SU-DHL-6 (cell line): ENCODE measurements around the gene TRPM8.

Experiments
- H2AFZ ChIP-seq: fragments of 200-600 bp; sonication (generic); 2 replicates; pipeline ENCODE4 v1.6.1; 2014; ENCODE audit warnings: low read depth, mild to moderate bottlenecking, moderate library complexity, mixed read lengths, antibody characterized with exemption, low read length; ENCODE audit not compliant: severe bottlenecking
- H3F3A ChIP-seq: fragments of 200-600 bp; shearing (Covaris generic); 2 replicates; pipeline ENCODE4 v1.6.0; 2016; ENCODE audit warnings: antibody characterized with exemption, mild to moderate bottlenecking; ENCODE audit not compliant: insufficient read depth
- H3K27ac ChIP-seq: fragments of 200-600 bp; sonication (generic); 2 replicates; pipeline ENCODE4 v1.5.1; 2016; ENCODE audit warnings: low read depth, mild to moderate bottlenecking, low read length, moderate library complexity, mixed read lengths
- H3K27me3 ChIP-seq: fragments of 200-600 bp; sonication (generic), shearing (Covaris generic); 2 replicates; pipeline ENCODE4 v1.6.0; 2014; ENCODE audit warnings: mild to moderate bottlenecking, low read length
- H3K36me3 ChIP-seq: fragments of 200-600 bp; sonication (generic); 2 replicates; pipeline ENCODE4 v1.6.1; 2014; ENCODE audit warnings: mild to moderate bottlenecking, low read length, mixed read lengths
- H3K4me2 ChIP-seq: fragments of 300-600, 200-600 bp; shearing (Covaris generic), sonication (generic); 2 replicates; pipeline ENCODE4 v1.6.0; 2014; ENCODE audit warnings: low read length, low read depth, mild to moderate bottlenecking; ENCODE audit not compliant: poor library complexity, severe bottlenecking
- H3K4me3 ChIP-seq: fragments of 200-600 bp; sonication (generic); 2 replicates; pipeline ENCODE4 v1.5.1; 2014; ENCODE audit warnings: antibody characterized with exemption, low read length, mild to moderate bottlenecking, mixed read lengths; ENCODE audit not compliant: insufficient read depth, poor library complexity, severe bottlenecking
- H3K79me2 ChIP-seq: fragments of 200-600 bp; sonication (generic); 2 replicates; pipeline ENCODE4 v1.6.1; 2014; ENCODE audit warnings: mild to moderate bottlenecking, low read length, moderate library complexity; ENCODE audit not compliant: insufficient read depth
- H3K9ac ChIP-seq: fragments of 200-600 bp; sonication (generic); 2 replicates; pipeline ENCODE4 v1.7.0; 2014; ENCODE audit warnings: mild to moderate bottlenecking, low read length
- H3K9me2 ChIP-seq: fragments of 200-600 bp; sonication (generic); replicated peaks from 2 replicates; pipeline ENCODE4 v1.6.1; 2014; ENCODE audit warnings: low read length; ENCODE audit not compliant: insufficient read depth
- H3K9me3 ChIP-seq: fragments of 200-600 bp; sonication (generic); 2 replicates; pipeline ENCODE4 v1.6.1; 2014; ENCODE audit warnings: low read length, mixed read lengths; ENCODE audit not compliant: insufficient read depth
- H4K20me1 ChIP-seq: fragments of 200-600 bp; sonication (generic); 2 replicates; pipeline ENCODE4 v1.6.1; 2014; ENCODE audit warnings: low read depth, mild to moderate bottlenecking, antibody characterized with exemption, low read length, moderate library complexity, mixed read lengths
- EZH2phosphoT487 ChIP-seq: fragments of 200-600 bp; sonication (generic), shearing (Covaris generic); conservative IDR thresholded peaks from 2 replicates; pipeline ENCODE4 v1.6.1; 2018; ENCODE audit warnings: mild to moderate bottlenecking, antibody characterized with exemption, low read length, moderate library complexity, mixed read lengths
- TF ChIP-seq, protein P1 (sequence below): fragments of 200-600 bp; sonication (generic); IDR thresholded peaks from one replicate; pipeline ENCODE4 v1.5.1; 2017; ENCODE audit warnings: antibody characterized with exemption, mild to moderate bottlenecking, low read length, moderate library complexity; ENCODE audit not compliant: insufficient read depth, poor library complexity, severe bottlenecking

The TRPM8 gene

DNA sequence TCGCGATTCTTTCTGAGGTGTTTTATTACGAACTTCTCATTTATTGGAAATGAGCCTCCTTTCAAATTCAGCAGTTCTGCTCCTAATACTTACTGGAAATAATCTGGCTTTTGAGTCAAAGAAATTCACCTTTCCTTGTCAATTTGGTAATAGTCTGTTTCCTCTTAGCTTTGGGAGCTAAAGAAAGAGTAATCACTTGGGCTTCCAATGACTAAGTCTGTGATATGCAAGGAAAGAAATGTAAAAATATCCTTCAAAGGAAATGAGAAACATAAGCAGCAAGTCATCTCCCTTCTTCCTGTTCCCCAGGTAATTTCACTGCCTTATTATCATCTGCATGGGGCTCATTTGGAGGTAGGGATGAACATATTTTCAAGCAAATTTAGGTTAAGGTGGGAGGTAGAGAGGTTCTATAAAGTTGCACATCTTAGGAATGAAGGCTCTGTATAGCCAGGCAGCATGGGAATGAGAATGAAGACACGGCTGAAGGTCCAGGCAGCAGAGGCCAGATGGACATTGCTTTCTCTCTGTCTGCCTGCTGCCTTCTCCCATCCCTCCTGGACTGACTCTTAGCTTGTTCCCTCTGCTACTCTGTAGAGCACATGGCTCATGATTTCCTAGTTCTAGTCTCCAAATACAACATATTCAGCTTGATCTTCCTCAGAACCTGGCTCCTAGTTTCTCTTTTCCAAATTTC, 134.3 kb downstream of the TRPM8 start:
- Histone ChIP-seq H3K36me3 (no peaks in the 10 kb centered on the region), H2AFZ (no peak overlapping the region), H3F3A (no peaks in the 10 kb centered on the region), H3K4me2 (no peak overlapping the region), H3K27me3 (no peaks in the 10 kb centered on the region), H4K20me1 (no peaks in the 10 kb centered on the region), H3K9me3 (no peaks in the 10 kb centered on the region), H3K9me2 (no peaks in the 10 kb centered on the region), H3K79me2 (no peaks in the 10 kb centered on the region), H3K27ac (no peak overlapping the region), H3K4me3 (no peak overlapping the region), H3K9ac (no peak overlapping the region)
- TF ChIP-seq, protein P1, sequence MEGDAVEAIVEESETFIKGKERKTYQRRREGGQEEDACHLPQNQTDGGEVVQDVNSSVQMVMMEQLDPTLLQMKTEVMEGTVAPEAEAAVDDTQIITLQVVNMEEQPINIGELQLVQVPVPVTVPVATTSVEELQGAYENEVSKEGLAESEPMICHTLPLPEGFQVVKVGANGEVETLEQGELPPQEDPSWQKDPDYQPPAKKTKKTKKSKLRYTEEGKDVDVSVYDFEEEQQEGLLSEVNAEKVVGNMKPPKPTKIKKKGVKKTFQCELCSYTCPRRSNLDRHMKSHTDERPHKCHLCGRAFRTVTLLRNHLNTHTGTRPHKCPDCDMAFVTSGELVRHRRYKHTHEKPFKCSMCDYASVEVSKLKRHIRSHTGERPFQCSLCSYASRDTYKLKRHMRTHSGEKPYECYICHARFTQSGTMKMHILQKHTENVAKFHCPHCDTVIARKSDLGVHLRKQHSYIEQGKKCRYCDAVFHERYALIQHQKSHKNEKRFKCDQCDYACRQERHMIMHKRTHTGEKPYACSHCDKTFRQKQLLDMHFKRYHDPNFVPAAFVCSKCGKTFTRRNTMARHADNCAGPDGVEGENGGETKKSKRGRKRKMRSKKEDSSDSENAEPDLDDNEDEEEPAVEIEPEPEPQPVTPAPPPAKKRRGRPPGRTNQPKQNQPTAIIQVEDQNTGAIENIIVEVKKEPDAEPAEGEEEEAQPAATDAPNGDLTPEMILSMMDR = no peak
- TF ChIP-seq EZH2phosphoT487 = no peak

DNA sequence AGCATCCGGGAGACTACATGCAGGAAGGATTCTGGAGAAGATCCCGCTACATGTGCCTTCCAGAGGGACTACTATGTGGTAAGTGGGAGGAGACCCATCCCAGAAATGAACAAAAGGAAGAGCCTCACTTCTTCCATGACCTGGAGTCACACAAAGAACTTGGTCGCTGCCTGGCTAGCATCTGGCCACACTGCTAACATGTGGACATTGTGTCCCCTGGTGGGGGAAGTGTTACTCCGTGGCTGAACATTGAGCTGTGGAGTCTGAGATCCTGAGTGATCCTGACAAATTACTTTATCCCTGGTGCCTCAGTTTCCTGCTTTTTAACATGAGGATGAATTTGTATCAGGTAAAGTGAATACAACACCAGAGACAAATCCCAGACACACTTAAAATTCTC, 141.7 kb downstream of the TRPM8 start:
- TF ChIP-seq EZH2phosphoT487 = no peak
- TF ChIP-seq, protein P1 = no peak
- Histone ChIP-seq H3K27me3 (no peaks in the 10 kb centered on the region), H3K4me2 (no peak overlapping the region), H3K9ac (no peak overlapping the region), H3K9me2 (no peaks in the 10 kb centered on the region), H3F3A (no peaks in the 10 kb centered on the region), H3K9me3 (no peaks in the 10 kb centered on the region), H3K4me3 (no peak overlapping the region), H4K20me1 (no peaks in the 10 kb centered on the region), H2AFZ (no peak overlapping the region), H3K36me3 (no peaks in the 10 kb centered on the region), H3K79me2 (no peaks in the 10 kb centered on the region), H3K27ac (no peak overlapping the region)

DNA sequence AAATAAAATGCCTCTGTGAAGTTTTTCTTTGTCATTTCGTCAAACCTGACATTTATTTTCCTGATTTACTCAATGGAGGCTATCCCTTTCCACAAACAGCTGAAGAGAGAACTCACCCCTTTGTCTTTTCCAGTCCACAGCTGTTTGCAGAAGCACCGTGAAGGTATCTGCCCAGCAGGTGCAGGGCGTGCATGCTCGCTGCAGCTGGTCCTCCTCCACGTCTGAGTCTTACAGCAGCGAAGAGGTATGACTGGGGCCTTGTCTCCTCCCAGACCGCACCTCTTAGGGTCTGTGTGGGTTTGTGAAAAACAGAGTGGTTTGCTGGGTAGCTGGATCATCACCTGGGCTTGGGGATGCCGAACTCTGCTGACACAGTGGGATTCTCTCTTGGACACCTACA, 143.1 kb downstream of the TRPM8 start:
- no peak overlapping the region for H2AFZ ChIP-seq
- H3K9me3 ChIP-seq = no peaks in the 10 kb centered on the region
- no peaks in the 10 kb centered on the region for H3K79me2 ChIP-seq
- H3K27me3 ChIP-seq = no peaks in the 10 kb centered on the region
- no peak overlapping the region for H3K4me3 ChIP-seq
- no peak overlapping the region for H3K4me2 ChIP-seq
- H3K9ac ChIP-seq = no peak overlapping the region
- H4K20me1 ChIP-seq = no peaks in the 10 kb centered on the region
- TF ChIP-seq, protein P1 = no peak
- TF ChIP-seq EZH2phosphoT487 = no peak
- H3K36me3 ChIP-seq = no peaks in the 10 kb centered on the region
- H3F3A ChIP-seq = no peaks in the 10 kb centered on the region
- no peaks in the 10 kb centered on the region for H3K9me2 ChIP-seq
- H3K27ac ChIP-seq = no peak overlapping the region
